SK-N-DZ (cell line): ENCODE measurements around the gene WNK1. TPM values are rescaled to one million over a fixed set of nuclear protein-coding genes. Genes with fewer than 3 reads are reported as not detected.
"Not testable (repeated sequence)": the region's sequence is repeated elsewhere in the genome, so short reads cannot be mapped to it uniquely, and the experiment has no call there.

ENCODE experiments used
- DNase-seq: peaks from one replicate; pipeline ENCODE4 v3.0.0-alpha.2; 2015; ENCODE audit warnings: low spot score
- polyA plus RNA-seq, 2 experiments: library from polyadenylated mRNA; depleted of rRNA; stranded (reverse); fragments of >200 nt; gene quantifications; 2 replicates each; pipeline ENCODE4 v1.2.3, GENCODE V29; 2014

The WNK1 gene
- 29.7 and 30.9 TPM in 2 replicates for polyA plus RNA-seq (2014; cell fraction: cytosol; rRNA removed)
- polyA plus RNA-seq (2014; cell fraction: nucleus; rRNA removed) = 29.4 and 33.5 TPM in 2 replicates

GRCh38 chr12:751999-752694 lies at the start of gene WNK1:
Gene WNK1 (plus strand): TSS chr12:752579. CDS start chr12:753566, 987 bp downstream.
- DNase-seq = peak; percentile 100

- DNase-seq = no peak
Observed at GRCh38 chr12:704516-705242, 47.7 kb upstream of the WNK1 start.

- DNase-seq = not testable (repeated sequence)
Observed at GRCh38 chr12:708084-708483, 44.3 kb upstream of the WNK1 start.

- no peak for DNase-seq
Observed at GRCh38 chr12:709455-710020, 42.8 kb upstream of the WNK1 start.

- DNase-seq = no peak
Observed at GRCh38 chr12:712172-712863, 40.1 kb upstream of the WNK1 start.

- no peak for DNase-seq
Observed at GRCh38 chr12:713281-713875, 39.0 kb upstream of the WNK1 start.

GRCh38 chr12:716506-716905 lies 35.9 kb upstream of the WNK1 start:
- DNase-seq = no peak

GRCh38 chr12:718756-719102 lies 33.6 kb upstream of the WNK1 start:
- no peak for DNase-seq

GRCh38 chr12:720231-720941 lies 32.0 kb upstream of the WNK1 start:
- DNase-seq = no peak

GRCh38 chr12:724194-724855 lies 28.1 kb upstream of the WNK1 start:
- no peak for DNase-seq

GRCh38 chr12:725076-725475 lies 27.3 kb upstream of the WNK1 start:
- DNase-seq = no peak

GRCh38 chr12:726281-727140 lies 25.9 kb upstream of the WNK1 start:
- no peak for DNase-seq

GRCh38 chr12:727321-727720 lies 25.1 kb upstream of the WNK1 start:
- no peak for DNase-seq

- no peak for DNase-seq
Observed at GRCh38 chr12:728781-729180, 23.6 kb upstream of the WNK1 start.

- no peak for DNase-seq
Observed at GRCh38 chr12:729221-729620, 23.2 kb upstream of the WNK1 start.

GRCh38 chr12:730550-730949 lies 21.8 kb upstream of the WNK1 start:
- no peak for DNase-seq

- no peak for DNase-seq
Observed at GRCh38 chr12:737122-737739, 15.1 kb upstream of the WNK1 start.

- no peak for DNase-seq
Observed at GRCh38 chr12:738712-739111, 13.7 kb upstream of the WNK1 start.

GRCh38 chr12:739349-739748 lies 13.0 kb upstream of the WNK1 start:
- no peak for DNase-seq
